H1 (cell line): Measurements from ENCODE around the gene KDM5A.

Experiments used
- CEBPB ChIP-seq: IDR thresholded peaks from 2 replicates; pipeline ENCODE4 v1.6.1; 2012; ENCODE audit warnings: low read depth, low read length
- CHD2 ChIP-seq: IDR thresholded peaks from 2 replicates; pipeline ENCODE4 v1.6.1; 2012; ENCODE audit warnings: low read length, improper control_type of control experiment
- EZH2 ChIP-seq: fragments of 200-600 bp; sonication (generic); IDR thresholded peaks from 2 replicates; pipeline ENCODE4 v1.7.1; 2012; ENCODE audit warnings: low read depth, mild to moderate bottlenecking, moderate library complexity, low read length, inconsistent platforms; ENCODE audit not compliant: severe bottlenecking
- GABPA ChIP-seq: IDR thresholded peaks from 2 replicates; pipeline ENCODE4 v1.6.1; 2011; ENCODE audit warnings: mild to moderate bottlenecking, low read length, moderate library complexity, borderline replicate concordance; ENCODE audit not compliant: insufficient read depth
- HDAC2 ChIP-seq, 2 experiments: fragments of 300-600 bp in 1 of 2; sonication (generic) in 1 of 2; IDR thresholded peaks; 2 replicates each; pipeline ENCODE4 v1.6.1; 2011 to 2012; ENCODE audit warnings: low read depth in 2 of 2, low read length in 2 of 2, mild to moderate bottlenecking in 2 of 2, moderate library complexity in 2 of 2, borderline replicate concordance in 1 of 2, inconsistent platforms in 1 of 2
- MAFK ChIP-seq: IDR thresholded peaks from 2 replicates; pipeline ENCODE4 v1.6.1; 2012; ENCODE audit warnings: low read depth, mild to moderate bottlenecking, improper control_type of control experiment, low read length
- POLR2A ChIP-seq, 2 experiments: IDR thresholded peaks; 1 replicate in 1 of 2; 2 replicates in 1 of 2; pipeline ENCODE4 v1.6.1; 2011; ENCODE audit warnings: low read depth in 2 of 2, low read length in 2 of 2, mild to moderate bottlenecking in 2 of 2; ENCODE audit errors: control extremely low read depth in 1 of 2
- POLR2AphosphoS5 ChIP-seq: IDR thresholded peaks from 2 replicates; pipeline ENCODE4 v1.6.1; 2011; ENCODE audit warnings: low read depth, low read length
- RAD21 ChIP-seq, 2 experiments: IDR thresholded peaks in 1 of 2; conservative IDR thresholded peaks in 1 of 2; 2 replicates each; pipeline ENCODE4 v1.6.1; 2011; ENCODE audit warnings: low read depth in 2 of 2, low read length in 2 of 2, improper control_type of control experiment in 1 of 2, inconsistent platforms in 1 of 2, mild to moderate bottlenecking in 1 of 2, moderate library complexity in 1 of 2
- RNF2 ChIP-seq: fragments of 200-900, 300-1000 bp; sonication (generic); IDR thresholded peaks from 2 replicates; pipeline ENCODE4 v1.7.1; 2016; ENCODE audit warnings: borderline replicate concordance, low read depth, mild to moderate bottlenecking, antibody characterized with exemption, low read length; ENCODE audit not compliant: poor library complexity, severe bottlenecking; ENCODE audit errors: missing control alignments
- TAF1 ChIP-seq: IDR thresholded peaks from 2 replicates; pipeline ENCODE4 v1.6.1; 2011; ENCODE audit warnings: mild to moderate bottlenecking, low read depth, low read length
- TF ChIP-seq, protein P1 (sequence below), 3 experiments: IDR thresholded peaks; 1 replicate in 2 of 3; 2 replicates in 1 of 3; pipeline versions ENCODE4 v1.5.1 to v1.6.1; 2011; ENCODE audit warnings: low read length in 3 of 3, mild to moderate bottlenecking in 3 of 3, inconsistent platforms in 2 of 3, low read depth in 1 of 3, moderate library complexity in 1 of 3; ENCODE audit not compliant: insufficient read depth in 1 of 3; ENCODE audit errors: control extremely low read depth in 1 of 3
- TF ChIP-seq, protein P2 (sequence below): IDR thresholded peaks from 2 replicates; pipeline ENCODE4 v1.6.1; 2012; ENCODE audit warnings: inconsistent platforms

DNA sequence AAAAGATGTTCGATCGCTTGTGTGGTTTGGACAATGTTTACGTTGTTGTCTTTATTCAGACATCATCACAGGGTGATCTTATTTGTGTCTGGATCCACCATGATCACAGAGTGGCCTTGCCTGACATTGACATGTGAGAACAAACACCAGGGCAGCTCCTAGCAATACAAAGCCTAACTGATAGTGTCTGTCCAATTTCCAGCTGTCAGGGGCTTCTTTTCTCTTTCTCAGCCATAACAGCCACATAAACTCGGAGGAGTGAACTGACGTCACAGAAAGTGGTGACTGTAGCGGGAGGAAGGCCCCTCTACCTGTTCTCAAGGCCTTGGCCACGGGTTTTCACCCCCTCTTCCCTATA lies 120.7 kb downstream of the KDM5A start:
- TF ChIP-seq, protein P1, sequence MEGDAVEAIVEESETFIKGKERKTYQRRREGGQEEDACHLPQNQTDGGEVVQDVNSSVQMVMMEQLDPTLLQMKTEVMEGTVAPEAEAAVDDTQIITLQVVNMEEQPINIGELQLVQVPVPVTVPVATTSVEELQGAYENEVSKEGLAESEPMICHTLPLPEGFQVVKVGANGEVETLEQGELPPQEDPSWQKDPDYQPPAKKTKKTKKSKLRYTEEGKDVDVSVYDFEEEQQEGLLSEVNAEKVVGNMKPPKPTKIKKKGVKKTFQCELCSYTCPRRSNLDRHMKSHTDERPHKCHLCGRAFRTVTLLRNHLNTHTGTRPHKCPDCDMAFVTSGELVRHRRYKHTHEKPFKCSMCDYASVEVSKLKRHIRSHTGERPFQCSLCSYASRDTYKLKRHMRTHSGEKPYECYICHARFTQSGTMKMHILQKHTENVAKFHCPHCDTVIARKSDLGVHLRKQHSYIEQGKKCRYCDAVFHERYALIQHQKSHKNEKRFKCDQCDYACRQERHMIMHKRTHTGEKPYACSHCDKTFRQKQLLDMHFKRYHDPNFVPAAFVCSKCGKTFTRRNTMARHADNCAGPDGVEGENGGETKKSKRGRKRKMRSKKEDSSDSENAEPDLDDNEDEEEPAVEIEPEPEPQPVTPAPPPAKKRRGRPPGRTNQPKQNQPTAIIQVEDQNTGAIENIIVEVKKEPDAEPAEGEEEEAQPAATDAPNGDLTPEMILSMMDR (IDR thresholded peaks at IDR 0.05; ENCODE audit: control extremely low read depth in 1 of 3, insufficient read depth in 1 of 3, low read depth in 1 of 3, low read length in 3 of 3): no peak
- TF ChIP-seq RAD21 (IDR thresholded peaks at IDR 0.05 in 1 of 2, conservative IDR thresholded peaks at IDR 0.05 in 1 of 2; ENCODE audit: low read depth in 2 of 2, low read length in 2 of 2) (no peak), POLR2AphosphoS5 (no peak), TAF1 (no peak), MAFK (no peak), HDAC2 (IDR thresholded peaks at IDR 0.05; ENCODE audit: borderline replicate concordance in 1 of 2, low read depth in 2 of 2, low read length in 2 of 2) (no peak), CHD2 (no peak), RNF2 (no peak), GABPA (no peak), EZH2 (no peak), POLR2A (IDR thresholded peaks at IDR 0.05; ENCODE audit: control extremely low read depth in 1 of 2, low read depth in 2 of 2, low read length in 2 of 2) (no peak), CEBPB (no peak)
- TF ChIP-seq, protein P2, sequence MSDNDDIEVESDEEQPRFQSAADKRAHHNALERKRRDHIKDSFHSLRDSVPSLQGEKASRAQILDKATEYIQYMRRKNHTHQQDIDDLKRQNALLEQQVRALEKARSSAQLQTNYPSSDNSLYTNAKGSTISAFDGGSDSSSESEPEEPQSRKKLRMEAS: no peak
